Keratinocyte (primary cell): ENCODE measurements around the gene TUT4.

ENCODE experiments used
- EZH2 ChIP-seq: IDR thresholded peaks from one replicate; pipeline ENCODE4 v1.6.1; 2012; ENCODE audit warnings: inconsistent platforms, mild to moderate bottlenecking, low read length, moderate library complexity
- TF ChIP-seq, protein P1 (sequence below), 3 experiments: IDR thresholded peaks in 1 of 3; conservative IDR thresholded peaks in 1 of 3; optimal IDR thresholded peaks in 1 of 3; 2 replicates in 2 of 3; 3 replicates in 1 of 3; pipeline versions ENCODE3 to v1.5.1; 2011; ENCODE audit warnings: low read length in 3 of 3, mild to moderate bottlenecking in 3 of 3, moderate library complexity in 2 of 3, control low read depth in 1 of 3, inconsistent platforms in 1 of 3; ENCODE audit not compliant: insufficient read depth in 2 of 3; ENCODE audit errors: extremely low read depth in 1 of 3

DNA sequence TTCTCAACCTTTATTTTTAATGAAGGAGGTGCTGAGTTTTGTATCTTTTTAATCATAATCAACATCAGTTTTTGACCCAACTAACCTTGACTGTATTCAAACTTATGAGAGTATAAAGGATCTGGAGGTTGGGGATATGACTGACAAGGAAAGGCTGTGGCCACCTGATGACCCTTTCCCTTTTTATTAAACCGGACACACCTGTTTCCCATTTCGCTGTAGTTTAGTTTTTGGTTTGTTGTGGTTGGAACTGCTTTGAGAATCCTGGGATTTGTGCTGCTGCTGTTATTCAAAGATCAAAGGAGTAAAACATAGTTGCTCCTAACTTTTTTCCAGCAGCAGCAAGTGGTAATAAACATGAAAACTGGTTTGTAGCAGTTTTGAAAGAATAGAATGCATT, 136.1 kb downstream of the TUT4 start:
- TF ChIP-seq, protein P1, sequence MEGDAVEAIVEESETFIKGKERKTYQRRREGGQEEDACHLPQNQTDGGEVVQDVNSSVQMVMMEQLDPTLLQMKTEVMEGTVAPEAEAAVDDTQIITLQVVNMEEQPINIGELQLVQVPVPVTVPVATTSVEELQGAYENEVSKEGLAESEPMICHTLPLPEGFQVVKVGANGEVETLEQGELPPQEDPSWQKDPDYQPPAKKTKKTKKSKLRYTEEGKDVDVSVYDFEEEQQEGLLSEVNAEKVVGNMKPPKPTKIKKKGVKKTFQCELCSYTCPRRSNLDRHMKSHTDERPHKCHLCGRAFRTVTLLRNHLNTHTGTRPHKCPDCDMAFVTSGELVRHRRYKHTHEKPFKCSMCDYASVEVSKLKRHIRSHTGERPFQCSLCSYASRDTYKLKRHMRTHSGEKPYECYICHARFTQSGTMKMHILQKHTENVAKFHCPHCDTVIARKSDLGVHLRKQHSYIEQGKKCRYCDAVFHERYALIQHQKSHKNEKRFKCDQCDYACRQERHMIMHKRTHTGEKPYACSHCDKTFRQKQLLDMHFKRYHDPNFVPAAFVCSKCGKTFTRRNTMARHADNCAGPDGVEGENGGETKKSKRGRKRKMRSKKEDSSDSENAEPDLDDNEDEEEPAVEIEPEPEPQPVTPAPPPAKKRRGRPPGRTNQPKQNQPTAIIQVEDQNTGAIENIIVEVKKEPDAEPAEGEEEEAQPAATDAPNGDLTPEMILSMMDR (optimal IDR thresholded peaks at IDR 0.05 in 1 of 3, IDR thresholded peaks at IDR 0.05 in 1 of 3, conservative IDR thresholded peaks at IDR 0.05 in 1 of 3; ENCODE audit: extremely low read depth in 1 of 3, insufficient read depth in 2 of 3, low read length in 3 of 3) = no peak
- no peak for TF ChIP-seq EZH2
